ENCODE data around the gene RFWD3.
"Not testable (repeated sequence)": the region's sequence is repeated elsewhere in the genome, so short reads cannot be mapped to it uniquely, and the experiment has no call there.

Gene RFWD3

DNA sequence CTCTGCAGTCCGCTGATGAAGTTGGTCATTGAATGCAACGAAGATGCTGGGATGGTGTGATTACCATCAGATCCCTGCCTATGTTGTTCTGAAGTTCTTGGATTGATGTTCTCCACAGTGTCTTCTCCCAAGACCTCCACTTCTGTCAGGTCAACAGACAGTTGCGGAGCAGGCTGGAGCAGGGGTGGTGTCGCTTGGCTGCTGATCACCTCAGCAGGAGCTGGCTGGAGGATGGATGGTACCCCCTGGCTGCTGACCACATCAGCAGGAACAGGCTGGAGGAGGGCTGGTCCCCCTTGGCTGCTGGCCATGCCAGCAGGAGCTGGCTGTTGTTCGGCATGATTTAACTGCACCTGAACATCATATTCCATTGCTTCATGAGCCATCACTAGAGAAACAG, 5.6 kb downstream of the RFWD3 start:
- DNase-seq (ENCODE audit: low read depth) = no peak

DNA sequence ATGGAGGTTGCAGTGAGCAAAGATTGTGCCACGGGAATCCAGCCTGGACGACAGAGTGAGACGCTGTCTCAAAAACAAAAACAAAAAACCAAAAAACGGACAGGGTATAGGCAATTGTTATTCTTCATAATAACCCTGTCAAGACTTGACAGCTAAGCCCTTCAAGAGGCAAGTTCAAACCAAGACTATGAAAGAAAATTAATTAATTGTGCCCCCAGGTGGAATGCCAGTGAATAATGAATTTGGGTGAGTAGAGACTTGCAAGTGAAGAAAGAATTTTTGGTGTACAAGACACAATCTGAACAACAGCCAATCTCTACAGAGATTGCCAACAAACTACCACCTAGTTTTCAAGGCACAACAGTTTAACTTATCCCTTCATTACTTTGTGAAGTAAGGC, 6.3 kb downstream of the RFWD3 start:
- DNase-seq (ENCODE audit: low read depth) = no peak

DNA sequence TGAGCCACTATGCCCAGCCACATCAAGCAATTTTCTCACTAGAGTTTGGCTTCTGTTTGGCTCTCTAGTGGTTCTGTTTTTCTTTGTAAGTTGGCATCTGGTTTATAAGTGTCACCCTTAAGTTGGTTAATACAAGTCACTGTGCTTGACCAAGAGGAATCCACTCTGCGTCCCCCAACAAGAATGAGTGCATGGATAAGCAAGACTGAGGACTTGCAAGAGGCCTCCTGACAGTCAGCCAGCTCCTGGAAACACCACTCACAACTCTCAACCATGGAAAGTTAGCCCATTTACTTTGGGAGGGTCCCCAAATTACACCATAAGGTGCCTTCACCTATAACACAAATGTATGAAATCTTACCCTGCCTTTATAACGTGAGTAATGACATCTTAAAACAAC, 7.6 kb downstream of the RFWD3 start:
- no peak for DNase-seq (ENCODE audit: low read depth)

DNA sequence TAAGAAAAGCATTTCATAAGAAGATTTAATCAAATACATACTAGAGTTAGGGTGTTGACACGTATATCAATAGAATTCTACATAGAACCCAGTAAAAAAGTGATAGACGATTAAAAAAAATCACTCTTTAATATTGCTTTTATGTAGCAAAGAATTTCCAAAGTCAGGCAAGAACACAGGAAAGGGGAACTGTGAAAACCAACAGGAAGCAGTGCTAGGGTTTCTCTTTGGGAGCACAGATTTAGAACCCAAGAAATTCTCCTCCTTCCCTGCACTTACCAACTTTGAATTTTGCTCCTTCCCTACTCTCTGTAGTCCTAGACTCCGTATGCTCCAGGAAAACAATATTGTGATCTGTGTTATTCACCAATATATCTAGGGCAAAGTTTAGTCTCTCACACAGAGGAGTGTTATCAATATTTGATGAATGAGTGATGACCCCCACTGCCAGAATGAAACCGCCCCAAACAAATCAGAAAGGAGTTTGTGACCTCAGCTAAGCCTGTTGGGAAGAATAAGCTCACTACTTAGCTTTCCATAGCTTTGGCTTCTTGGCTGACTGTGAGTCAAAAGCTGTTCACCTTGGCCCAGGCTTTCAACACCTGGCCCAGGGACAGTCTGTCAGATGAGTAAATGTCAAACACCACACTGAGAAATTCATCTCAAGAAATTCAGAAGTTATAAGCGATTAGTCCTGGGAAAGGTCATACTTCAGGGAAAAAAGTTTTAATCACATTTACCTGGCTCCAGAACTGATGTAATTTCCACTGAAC, 8.6 kb downstream of the RFWD3 start:
- DNase-seq (ENCODE audit: low read depth) = no peak

DNA sequence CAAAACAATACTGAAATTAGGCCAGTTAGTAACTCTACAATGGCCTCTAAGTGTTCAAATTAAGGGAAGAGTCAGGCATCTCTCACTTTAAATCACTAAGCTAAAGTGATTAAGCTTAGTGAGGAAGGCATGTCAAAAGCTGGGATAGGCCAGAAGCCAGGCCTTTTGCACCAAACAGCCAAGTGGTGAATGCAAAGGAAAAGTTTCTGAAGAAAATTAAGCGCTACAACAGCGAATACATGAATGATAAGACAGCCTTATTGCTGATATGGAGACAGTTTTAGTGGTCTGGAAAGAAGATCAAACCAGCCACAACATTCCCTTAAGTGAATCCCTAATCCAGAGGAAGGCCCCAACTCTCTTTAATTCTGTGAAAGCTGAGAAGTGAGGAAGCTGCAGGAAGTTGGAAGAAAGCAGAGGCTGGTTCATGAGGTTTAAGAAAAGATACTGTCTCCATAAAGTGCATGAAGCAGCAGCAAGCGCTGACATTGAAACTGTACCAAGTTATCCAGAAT, 12.1 kb downstream of the RFWD3 start:
- no peak for DNase-seq (ENCODE audit: low read depth)

DNA sequence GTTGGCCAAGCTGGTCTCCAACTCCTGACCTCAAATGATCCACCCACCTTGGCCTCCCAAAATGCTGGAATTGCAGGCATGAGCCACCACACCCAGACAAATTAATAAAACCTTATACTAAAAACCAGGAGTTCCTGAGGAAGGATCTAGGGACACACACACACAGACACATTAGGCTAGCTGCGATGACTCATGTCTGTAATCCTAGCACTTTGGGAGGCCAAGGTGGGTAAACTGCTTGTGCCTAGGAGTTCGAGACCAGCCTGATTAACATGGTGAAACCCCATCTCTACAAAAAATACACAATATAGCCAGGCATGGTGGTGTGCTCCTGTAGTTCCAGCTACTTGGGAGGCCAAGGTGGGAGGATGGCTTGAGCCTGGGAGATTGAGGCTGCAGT, 13.8 kb downstream of the RFWD3 start:
- DNase-seq (ENCODE audit: low read depth) = not testable (repeated sequence)

DNA sequence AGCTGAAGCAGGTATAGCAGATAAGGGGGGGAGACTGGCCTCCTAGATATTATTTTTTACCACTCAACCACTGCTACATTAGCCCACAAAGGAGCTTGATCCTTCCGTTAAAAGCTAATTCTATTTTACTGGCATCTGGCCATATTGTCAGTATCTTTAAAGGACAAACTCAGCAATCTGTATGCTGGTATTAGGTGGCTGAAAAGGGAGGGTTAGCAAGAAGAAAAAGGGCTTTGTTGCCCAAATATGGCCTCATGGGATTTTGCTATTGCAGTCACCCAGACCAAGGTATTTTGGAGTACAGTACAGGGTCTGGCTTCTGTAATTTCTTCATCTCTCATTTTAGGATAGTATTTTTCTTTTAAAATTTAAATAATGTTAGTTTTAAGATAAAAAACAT, 14.4 kb downstream of the RFWD3 start:
- no peak for DNase-seq (ENCODE audit: low read depth)

DNA sequence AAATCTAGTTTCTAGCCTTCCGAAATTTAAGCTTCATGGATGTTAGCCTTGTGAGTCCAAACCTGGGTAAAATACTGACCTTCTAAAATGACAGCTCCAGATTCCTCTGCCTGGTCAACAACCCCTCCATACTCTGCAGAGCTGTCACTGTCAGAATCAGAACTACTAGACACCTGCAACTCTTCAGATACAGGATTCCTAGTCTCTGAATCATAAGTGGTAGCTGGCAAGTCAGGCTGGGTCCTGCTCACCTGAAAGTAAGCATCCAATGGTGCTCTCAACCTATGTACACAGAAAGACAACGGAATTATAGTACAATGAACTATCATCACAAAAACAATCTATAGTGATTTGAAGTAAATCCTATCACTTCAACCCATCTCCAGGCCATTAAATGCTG, 14.8 kb downstream of the RFWD3 start:
- DNase-seq (ENCODE audit: low read depth) = no peak

DNA sequence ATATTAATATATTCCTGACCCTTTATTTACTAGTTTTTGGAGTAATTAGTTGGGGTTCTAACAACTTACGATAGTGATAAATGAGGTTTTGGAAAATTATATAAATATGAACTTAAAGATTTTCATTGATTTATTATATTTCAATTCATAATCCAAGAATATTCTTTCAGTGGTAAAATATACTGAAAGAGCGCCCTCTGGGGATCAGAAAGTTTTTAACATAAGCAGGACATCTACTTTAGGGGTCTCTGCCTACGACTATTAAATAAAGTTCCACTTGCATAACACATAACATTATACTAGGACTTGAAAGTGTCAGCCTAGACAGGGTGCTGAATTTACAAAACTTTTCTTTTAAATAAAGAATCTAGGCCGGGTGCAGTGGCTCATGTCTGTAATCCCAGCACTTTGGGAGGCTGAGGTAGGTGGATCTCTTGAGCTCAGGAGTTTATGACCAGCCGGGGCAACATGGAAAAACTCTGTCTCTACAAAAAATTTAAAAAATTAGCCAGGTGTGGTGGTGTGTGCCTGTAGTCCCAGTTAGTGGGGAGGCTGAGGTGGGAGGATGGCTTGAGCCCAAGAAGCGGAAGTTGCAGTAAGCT, 15.6 kb downstream of the RFWD3 start:
- no peak for DNase-seq (ENCODE audit: low read depth)

DNA sequence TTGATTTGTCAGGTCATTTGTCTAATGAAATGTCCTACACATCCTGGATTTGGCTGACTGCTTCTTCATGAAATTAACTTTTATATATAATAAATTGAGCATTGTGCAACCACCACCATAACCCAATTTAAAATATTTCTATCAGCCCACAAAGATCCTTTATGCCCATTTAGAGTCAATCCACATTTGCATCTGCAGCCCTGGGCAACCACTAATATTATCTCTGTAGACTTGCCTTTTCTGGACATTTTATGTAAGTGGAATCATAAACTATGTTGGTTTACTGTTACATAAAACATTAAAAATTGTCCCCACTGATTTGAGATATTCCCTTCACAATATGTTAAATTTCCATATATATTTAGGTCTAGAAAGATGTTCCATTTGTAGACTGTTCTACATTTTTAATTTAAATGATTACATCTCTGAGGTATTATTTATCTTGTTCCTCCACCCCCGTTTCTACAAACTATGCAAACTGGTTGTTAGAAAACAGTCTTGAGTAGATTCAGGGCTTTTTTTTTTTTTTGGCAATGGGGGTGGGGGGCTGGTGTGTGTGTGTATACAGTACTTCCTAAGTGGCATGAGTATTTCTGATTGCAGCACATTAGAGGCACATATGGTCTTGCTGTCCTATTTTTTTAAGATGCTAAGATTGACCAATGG, 16.7 kb downstream of the RFWD3 start:
- no peak for DNase-seq (ENCODE audit: low read depth)

DNA sequence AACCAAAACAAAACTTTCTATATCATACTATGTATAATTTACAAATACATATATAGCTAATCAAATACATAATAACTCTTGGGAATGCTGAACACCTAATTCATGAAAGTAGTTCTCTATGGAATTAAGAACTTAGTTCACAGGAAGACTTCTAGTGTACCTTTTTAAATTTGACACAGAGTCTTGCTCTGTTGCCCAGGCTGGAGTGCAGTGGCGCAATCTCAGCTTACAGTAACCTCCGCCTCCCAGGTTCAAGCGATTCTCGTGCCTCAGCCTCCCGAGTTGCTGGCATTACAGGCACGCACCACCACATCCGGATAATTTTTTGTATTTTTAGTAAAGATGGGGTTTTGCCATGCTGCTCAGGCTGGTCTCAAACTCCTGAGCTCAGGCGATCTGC, 24.7 kb downstream of the RFWD3 start:
- DNase-seq (ENCODE audit: low read depth) = no peak

DNA sequence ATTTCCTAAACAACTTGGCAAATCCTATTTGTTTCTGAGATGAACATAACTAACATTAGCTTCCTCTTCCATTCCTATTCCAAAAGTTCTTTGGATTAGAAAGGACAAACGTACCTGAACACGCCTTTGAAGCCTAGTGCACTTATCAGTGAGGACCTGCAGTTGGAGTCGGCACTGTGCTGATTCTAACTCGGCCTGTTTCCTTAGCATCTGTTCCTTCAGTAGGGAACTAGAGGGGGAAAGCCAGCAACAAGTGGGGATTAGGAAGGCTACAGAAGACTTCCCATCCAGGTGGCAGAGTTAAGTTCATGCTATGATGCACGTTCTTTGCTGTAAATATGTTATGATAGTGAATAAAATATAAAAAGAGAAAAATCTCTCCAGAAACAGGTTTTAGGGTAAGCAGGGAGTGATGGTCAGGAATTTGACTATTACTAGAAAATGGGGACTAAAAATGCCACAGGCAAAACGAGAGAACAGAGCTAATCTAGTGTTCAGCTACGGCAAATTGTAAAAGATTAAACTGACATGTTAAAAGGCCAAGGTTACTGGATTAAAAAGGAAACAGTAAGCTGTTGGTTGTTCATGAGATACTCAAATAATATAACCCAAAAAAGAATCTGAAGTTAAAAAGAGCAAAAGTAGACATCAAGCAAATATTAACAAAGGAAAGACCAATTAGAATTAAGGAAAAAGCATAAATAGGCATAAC, 28.8 kb downstream of the RFWD3 start:
- DNase-seq (ENCODE audit: low read depth) = no peak

DNA sequence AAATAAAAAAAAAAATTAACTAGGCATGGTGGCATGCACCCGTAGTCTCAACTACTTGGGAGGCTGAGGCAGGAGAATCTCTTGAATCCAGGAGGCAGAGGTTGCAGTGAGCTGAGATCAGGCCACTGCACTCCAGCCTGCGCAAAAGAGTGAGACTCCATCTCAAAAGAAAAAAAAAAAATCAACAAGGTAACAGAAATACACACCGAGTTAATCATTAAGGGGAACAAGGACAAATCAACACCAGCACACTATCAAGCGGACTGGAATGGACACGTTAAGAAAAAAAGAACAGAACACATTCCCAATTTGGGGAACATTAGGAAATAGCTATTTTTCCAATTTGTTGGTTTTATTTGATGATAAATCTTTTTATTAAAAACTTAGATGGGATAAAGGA, 31.4 kb downstream of the RFWD3 start:
- no peak for DNase-seq (ENCODE audit: low read depth)

DNA sequence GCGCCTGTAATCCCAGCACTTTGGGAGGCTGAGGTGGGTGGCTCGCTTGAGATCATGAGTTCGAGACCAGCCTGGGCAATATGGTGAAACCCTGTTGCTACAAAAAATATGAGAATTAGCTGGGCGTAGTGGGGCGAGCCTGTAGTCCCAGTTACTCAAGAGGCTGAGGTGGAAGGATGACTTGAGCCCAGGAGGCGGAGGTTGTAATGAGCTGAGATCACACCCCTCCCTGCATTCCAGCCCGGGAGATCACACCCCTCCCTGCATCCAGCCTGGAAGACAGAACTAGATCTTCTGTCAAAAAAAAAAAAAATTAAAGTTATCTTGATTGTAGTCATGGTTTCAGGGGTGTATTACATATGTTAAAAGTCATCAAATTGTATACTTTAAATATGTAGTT, 33.0 kb downstream of the RFWD3 start:
- no peak for DNase-seq (ENCODE audit: low read depth)

DNA sequence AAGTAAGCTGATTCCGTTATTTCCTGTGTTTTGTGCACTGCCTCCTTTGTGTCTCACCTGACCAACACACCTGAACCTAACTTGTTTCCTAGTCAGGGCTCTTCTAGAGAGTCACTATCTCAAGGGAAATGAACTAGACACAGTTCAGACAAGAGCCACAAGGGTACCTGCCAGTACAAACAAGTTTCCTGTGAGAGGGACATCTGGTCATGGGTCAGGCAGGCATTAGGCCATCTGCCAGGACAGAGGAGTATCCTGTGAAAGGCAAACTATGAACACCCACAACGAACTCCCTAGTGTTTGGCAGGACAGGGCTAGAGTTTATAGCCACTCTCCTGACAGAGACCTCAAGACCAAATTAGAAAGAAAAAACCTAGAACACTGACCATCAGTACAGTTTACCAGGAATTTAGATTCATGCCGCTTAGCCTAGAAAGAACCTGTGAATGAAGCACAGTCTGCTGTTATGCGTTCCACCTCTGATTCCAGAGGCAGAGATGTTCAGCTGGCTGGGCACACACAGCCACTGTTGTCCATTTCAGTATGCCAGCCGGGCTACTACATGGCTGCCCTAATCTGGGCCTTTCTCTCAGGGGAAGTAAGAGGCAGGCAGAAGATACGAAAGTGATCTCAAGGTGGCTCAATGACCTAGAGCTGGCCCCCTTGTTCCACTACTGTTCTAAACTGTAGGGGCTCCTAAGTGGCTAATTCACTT, 39.0 kb downstream of the RFWD3 start:
- DNase-seq (ENCODE audit: low read depth) = no peak

DNA sequence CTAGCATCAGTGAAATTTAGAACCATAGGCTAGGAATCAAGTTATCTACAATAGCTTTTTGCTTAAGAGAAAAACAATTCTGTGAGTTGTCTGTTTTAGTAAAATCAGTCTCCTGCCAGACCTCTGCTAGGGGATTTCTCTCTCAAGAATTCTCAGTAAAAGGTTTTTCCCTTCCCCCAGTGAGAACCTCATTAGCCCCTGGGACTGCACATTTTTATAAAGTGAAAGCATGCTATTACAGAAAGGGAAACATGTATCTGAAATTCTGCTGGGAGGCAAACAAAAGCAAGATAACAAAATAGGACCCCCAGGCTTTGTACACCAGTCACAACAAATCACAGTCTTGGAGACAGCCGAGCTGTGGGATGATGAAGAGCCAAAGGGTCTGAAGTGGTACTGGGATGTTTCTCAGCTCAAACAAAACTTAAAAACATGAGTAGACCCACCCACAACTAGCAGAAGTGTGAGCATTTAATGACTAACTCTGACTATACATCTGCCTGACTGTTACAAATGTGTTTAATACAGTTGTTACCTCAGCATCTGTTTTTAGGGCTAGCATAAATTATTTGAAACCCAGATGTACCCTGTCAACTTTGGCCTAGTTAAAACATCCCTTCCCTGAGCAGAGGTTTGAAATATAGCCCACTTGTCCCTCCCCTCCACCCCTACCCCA, 39.8 kb downstream of the RFWD3 start:
- no peak for DNase-seq (ENCODE audit: low read depth)

DNA sequence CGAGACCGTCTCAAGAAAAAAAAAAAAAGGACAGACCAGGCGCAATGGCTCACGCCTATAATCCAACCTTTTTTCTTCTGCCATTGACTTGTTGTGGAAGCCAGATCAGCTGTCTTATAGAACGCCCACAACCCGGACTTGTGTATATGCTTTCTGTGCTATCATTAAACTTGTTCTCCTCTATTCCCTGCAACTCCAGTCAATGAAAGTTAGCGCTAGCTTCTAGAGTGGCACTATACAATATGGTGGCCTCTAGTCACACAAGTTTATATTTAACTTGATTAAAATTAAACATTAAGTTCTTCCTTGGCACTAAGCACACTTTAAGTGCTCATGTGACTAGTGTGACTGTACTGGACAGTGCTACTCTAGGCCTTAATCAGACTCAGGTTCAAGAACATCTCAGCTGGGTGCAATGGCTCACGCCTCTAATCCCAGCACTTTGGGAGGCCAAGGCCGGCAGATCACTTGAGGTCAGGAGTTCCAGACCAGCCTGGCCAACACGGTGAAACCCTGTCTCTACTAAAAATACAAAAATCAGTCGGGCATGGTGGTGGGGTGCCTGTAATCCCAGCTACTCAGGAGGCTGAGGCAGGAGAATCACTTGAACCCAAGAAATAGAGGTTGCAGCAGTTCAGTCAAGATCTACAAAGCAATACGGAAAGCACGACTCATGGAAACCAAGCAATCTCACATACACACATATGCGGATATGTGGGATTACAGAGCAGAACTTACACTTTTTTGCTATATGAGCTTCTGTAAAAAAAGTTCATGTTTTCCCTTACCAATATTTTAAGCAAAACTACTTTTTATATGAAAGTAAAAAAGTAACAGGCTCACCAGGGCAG, 41.0 kb downstream of the RFWD3 start:
- DNase-seq (ENCODE audit: low read depth) = no peak

DNA sequence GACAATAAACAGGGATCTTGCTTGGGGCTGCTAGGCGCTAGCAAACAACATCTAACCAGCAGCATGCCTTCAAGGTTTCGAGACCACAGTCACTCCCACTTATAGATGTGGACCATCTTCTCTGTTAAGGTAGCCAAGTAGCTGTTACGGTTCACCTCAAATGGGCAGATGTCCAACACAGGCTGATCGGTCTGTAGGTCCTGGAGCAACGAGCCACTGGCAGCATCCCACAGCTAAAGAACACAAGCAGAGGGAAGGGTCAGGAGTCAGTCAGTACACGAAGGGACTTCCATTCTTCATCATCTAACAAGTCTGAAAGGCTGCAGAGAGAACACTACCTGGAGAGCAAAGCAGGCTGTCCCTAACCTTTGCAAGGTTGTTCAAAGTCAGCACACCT, 42.8 kb downstream of the RFWD3 start:
- DNase-seq (ENCODE audit: low read depth) = no peak

DNA sequence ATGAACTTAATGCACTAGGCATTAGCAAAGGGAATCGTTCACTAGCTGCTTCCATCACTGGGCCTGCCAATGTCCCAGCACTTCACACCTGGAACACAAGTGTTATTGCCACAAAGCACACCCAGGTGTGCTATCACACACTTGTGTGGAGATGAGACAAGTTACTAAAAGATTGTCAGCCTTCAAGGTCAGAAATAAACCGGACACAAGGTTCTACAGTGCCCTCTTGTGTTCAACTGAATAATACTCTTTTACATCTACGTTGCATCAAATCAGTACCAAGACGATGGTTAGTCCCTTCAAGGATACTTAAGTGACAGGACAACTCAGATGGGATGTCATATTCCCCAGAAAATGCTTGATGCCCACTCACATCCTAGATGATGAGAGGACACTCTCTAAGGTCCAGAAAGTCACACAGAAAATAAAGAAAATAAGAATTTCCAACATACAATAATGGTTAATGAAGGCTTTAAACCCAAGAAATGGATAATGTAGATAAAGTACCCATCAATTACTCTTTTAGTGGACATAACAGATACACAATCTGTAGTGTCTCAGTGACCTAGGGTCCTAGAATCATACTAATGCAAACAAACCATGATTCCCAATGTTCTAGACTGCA, 43.4 kb downstream of the RFWD3 start:
- DNase-seq (ENCODE audit: low read depth) = peak; percentile 8

DNA sequence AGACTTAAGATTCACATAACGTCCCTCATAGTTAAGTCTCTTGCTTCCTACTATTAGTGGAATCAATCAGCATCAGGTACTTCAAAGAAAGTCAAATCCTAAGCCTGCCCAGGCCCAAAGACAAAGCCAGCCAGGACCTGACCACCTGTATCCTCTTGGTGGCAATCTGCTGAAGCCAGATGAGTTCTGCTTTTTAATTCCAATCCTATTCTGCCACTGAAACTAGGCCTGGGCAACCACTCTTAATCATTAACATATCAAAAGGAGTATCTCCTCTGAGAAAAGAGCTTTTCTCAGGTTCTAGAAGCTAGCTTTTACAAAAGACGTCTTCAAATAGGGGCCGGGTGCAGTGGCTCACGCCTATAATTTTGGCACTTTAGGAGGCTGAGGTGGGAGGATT, 44.7 kb downstream of the RFWD3 start:
- DNase-seq (ENCODE audit: low read depth) = no peak
